Naive thymus-derived CD4-positive, alpha-beta T cell (primary cell): Measurements from ENCODE around the gene EYS. TPM values are rescaled to one million over a fixed set of nuclear protein-coding genes. Genes with fewer than 3 reads are reported as not detected.
"Not testable (repeated sequence)": the region's sequence is repeated elsewhere in the genome, so short reads cannot be mapped to it uniquely, and the experiment has no call there.

Experiments
- ATAC-seq: fragments of 150-1000 bp; cut with Tn5 transposase; 2 replicates; pipeline ENCODE4 v1.10.0; 2021; ENCODE audit warnings: mild to moderate bottlenecking, moderate library complexity
- CTCF ChIA-PET: fragments of 350-600 bp; sonication (Branson Sonifier 250); formaldehyde crosslinking; loops from one replicate; lab custom pipeline; 2021; ENCODE audit warnings: antibody characterized with exemption; lab: Charles Lee
- POLR2A ChIA-PET: fragments of 350-600 bp; sonication (Branson Sonifier 250); formaldehyde crosslinking; loops from one replicate; lab custom pipeline; 2021; ENCODE audit warnings: antibody characterized with exemption, inconsistent platforms; lab: Charles Lee
- DNase-seq, 9 donors: peaks; one replicate each; pipeline versions ENCODE4 v3.0.0 to v3.0.0-alpha.2; 2020 to 2022; ENCODE audit warnings: mixed read lengths in 1 of 9
- H3K27ac ChIP-seq: one replicate; pipeline ENCODE4 v1.7.0; 2013; ENCODE audit warnings: mild to moderate bottlenecking, low read depth, low read length, moderate library complexity
- H3K27me3 ChIP-seq, 2 donors: one replicate each; pipeline ENCODE4 v1.7.0; 2013; ENCODE audit warnings: low read length in 2 of 2, mild to moderate bottlenecking in 2 of 2, moderate library complexity in 2 of 2; ENCODE audit not compliant: control insufficient read depth in 2 of 2, insufficient read depth in 2 of 2
- H3K36me3 ChIP-seq, 3 experiments: 1 replicate in 2 of 3; 2 replicates in 1 of 3; pipeline ENCODE4 v1.7.0; 2013; ENCODE audit warnings: low read length in 3 of 3, mild to moderate bottlenecking in 3 of 3, moderate library complexity in 1 of 3; ENCODE audit not compliant: insufficient read depth in 3 of 3, control insufficient read depth in 2 of 3
- H3K4me1 ChIP-seq, 2 donors: one replicate each; pipeline ENCODE4 v1.7.0; 2013; ENCODE audit warnings: low read length in 2 of 2, mild to moderate bottlenecking in 2 of 2, moderate library complexity in 1 of 2; ENCODE audit not compliant: control insufficient read depth in 2 of 2, insufficient read depth in 2 of 2
- H3K4me3 ChIP-seq: 2 replicates; pipeline ENCODE4 v1.7.0; 2013; ENCODE audit warnings: mild to moderate bottlenecking, low read length
- H3K9me3 ChIP-seq, 3 experiments: 1 replicate in 2 of 3; 2 replicates in 1 of 3; pipeline ENCODE4 v1.7.0; 2013; ENCODE audit warnings: low read length in 3 of 3; ENCODE audit not compliant: control insufficient read depth in 2 of 3
- H3K27ac Mint-ChIP-seq, 9 donors: one replicate each; pipeline ENCODE4 v1.8.0; 2020 to 2022; ENCODE audit warnings: mixed read lengths in 9 of 9, mild to moderate bottlenecking in 8 of 9, moderate library complexity in 5 of 9, inconsistent platforms in 2 of 9
- H3K27me3 Mint-ChIP-seq, 5 donors: one replicate each; pipeline ENCODE4 v1.8.0; 2021 to 2022; ENCODE audit warnings: mixed read lengths in 5 of 5, mild to moderate bottlenecking in 1 of 5
- H3K36me3 Mint-ChIP-seq, 5 donors: one replicate each; pipeline ENCODE4 v1.8.0; 2020 to 2022; ENCODE audit warnings: mixed read lengths in 5 of 5, mild to moderate bottlenecking in 3 of 5, inconsistent platforms in 1 of 5
- H3K4me1 Mint-ChIP-seq, 7 donors: one replicate each; pipeline ENCODE4 v1.8.0; 2020 to 2022; ENCODE audit warnings: mixed read lengths in 7 of 7, mild to moderate bottlenecking in 3 of 7, inconsistent platforms in 1 of 7
- H3K4me3 Mint-ChIP-seq, 10 donors: one replicate each; pipeline ENCODE4 v1.8.0; 2020 to 2022; ENCODE audit warnings: mild to moderate bottlenecking in 10 of 10, mixed read lengths in 10 of 10, moderate library complexity in 6 of 10, inconsistent platforms in 2 of 10
- H3K9me3 Mint-ChIP-seq, 11 donors: one replicate each; pipeline ENCODE4 v1.8.0; 2020 to 2022; ENCODE audit warnings: mixed read lengths in 11 of 11, mild to moderate bottlenecking in 4 of 11, inconsistent platforms in 1 of 11, moderate library complexity in 1 of 11
- intact Hi-C, 2 donors: fragments of 100-400 bp; cut with micrococcal nuclease; formaldehyde crosslinking; loops; one replicate each; pipeline ENCODE4 v1.15.1; 2023
- polyA plus RNA-seq, 2 donors: library from polyadenylated mRNA; unstranded; fragments of 300-500 nt; fragmentation: Illumina TruSeq; gene quantifications; one replicate each; pipeline ENCODE4 v1.2.3, GENCODE V29; 2021
- total RNA-seq, 6 experiments: library from RNA in 5 of 6; stranded (reverse) in 5 of 6; gene quantifications; 1 replicate in 5 of 6; 2 replicates in 1 of 6; pipeline ENCODE4 v1.2.3 and lab custom pipeline; 2021 to 2026

Gene EYS
- total and polyA plus RNA-seq, 7 experiments from 2014 or later = 0.07 to 0.21 (median 0.13) TPM; not detected in 4

DNA sequence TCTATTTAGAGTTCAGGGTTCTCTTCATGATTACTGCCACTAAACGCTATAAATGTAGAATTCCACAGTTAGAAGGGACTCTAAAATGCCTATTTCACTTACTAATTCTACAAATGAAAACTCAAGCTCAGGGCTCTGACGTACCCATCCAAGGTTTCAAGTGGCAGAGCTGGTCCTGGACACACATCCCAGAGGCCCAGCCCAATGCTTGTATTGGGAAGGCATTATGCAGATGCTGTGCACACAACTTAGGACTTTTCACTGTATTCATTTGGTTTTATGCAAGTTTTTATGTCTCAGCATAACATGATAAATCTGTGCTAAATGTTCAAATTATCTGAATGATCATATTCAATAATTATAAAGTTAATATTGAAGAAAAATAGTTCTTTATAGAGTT lies 1761.0 kb downstream of the EYS start:
- intact Hi-C loops = no loop called here
- Mint-ChIP-seq H3K4me1 (no peaks in the 10 kb centered on the region), H3K36me3 (no peaks in the 10 kb centered on the region), H3K27me3 (peaks cover 0 to 4% (median 0%) of the 10 kb centered on the region in 5 donors), H3K27ac (no peak overlapping the region), H3K4me3 (no peak overlapping the region), H3K9me3 (peaks cover 0 to 4% (median 0%) of the 10 kb centered on the region in 11 donors)
- H3K27ac ChIP-seq = no peak overlapping the region
- no peaks in the 10 kb centered on the region for H3K9me3 ChIP-seq
- ChIA-PET CTCF (no interaction called here), POLR2A (no interaction called here)
- ATAC-seq (no peak), DNase-seq (no peak)
- H3K27me3 ChIP-seq = no peaks in the 10 kb centered on the region
- no peaks in the 10 kb centered on the region for H3K36me3 ChIP-seq
- H3K4me1 ChIP-seq = no peaks in the 10 kb centered on the region
- H3K4me3 ChIP-seq = no peak overlapping the region

DNA sequence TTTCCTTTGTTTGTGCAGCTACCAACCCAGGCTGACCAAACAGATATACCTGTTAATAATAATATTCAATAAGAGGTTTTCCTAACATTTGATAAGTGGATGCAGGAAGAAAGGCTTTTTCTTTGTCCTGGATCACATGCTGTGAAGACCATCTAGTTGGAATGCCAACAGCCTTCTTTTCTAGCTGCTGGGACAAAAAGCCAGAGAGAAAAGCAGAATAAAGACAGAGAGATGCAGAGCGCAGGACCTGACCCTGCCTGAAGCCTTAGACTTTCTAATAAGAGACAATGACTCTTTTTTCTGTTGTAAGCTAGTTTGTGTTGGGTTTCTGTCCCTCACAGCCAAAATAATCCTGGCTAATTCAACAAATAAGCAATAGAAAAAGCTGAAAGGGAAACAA lies 1763.2 kb downstream of the EYS start:
- ATAC-seq (no peak), DNase-seq (no peak)
- peaks cover 0 to 4% (median 0%) of the 10 kb centered on the region in 11 donors for H3K9me3 Mint-ChIP-seq
- peaks cover 0 to 8% (median 0%) of the 10 kb centered on the region in 5 donors for H3K27me3 Mint-ChIP-seq
- Histone ChIP-seq H3K27ac (no peak overlapping the region), H3K9me3 (no peaks in the 10 kb centered on the region), H3K4me3 (no peak overlapping the region), H3K27me3 (no peaks in the 10 kb centered on the region), H3K4me1 (no peaks in the 10 kb centered on the region), H3K36me3 (no peaks in the 10 kb centered on the region)
- H3K36me3 Mint-ChIP-seq = no peaks in the 10 kb centered on the region
- H3K4me3 Mint-ChIP-seq = no peak overlapping the region
- H3K27ac Mint-ChIP-seq = no peak overlapping the region
- intact Hi-C loops = no loop called here
- POLR2A ChIA-PET = no interaction called here
- H3K4me1 Mint-ChIP-seq = no peaks in the 10 kb centered on the region
- CTCF ChIA-PET = no interaction called here

GRCh38 chr6:63941747-63942470 lies 1765.1 kb downstream of the EYS start:
- no peaks in the 10 kb centered on the region for H3K36me3 ChIP-seq
- no peak overlapping the region for H3K4me3 Mint-ChIP-seq
- intact Hi-C loops = no loop called here
- no peaks in the 10 kb centered on the region for H3K4me1 ChIP-seq
- H3K9me3 ChIP-seq = no peaks in the 10 kb centered on the region
- CTCF ChIA-PET = no interaction called here
- no peak overlapping the region for H3K27ac ChIP-seq
- H3K4me3 ChIP-seq = no peak overlapping the region
- ATAC-seq (no peak), DNase-seq (no peak)
- H3K27ac Mint-ChIP-seq = no peak overlapping the region
- H3K27me3 ChIP-seq = no peaks in the 10 kb centered on the region
- no peaks in the 10 kb centered on the region for H3K36me3 Mint-ChIP-seq
- H3K27me3 Mint-ChIP-seq = peaks cover 0 to 8% (median 0%) of the 10 kb centered on the region in 5 donors
- POLR2A ChIA-PET = no interaction called here
- H3K4me1 Mint-ChIP-seq = no peaks in the 10 kb centered on the region
- peaks cover 0 to 4% (median 0%) of the 10 kb centered on the region in 11 donors for H3K9me3 Mint-ChIP-seq

GRCh38 chr6:63940056-63940455 lies 1767.0 kb downstream of the EYS start:
- POLR2A ChIA-PET = no interaction called here
- H3K36me3 ChIP-seq = no peaks in the 10 kb centered on the region
- Mint-ChIP-seq H3K4me1 (no peaks in the 10 kb centered on the region), H3K9me3 (peaks cover 0 to 2% (median 0%) of the 10 kb centered on the region in 11 donors), H3K4me3 (no peak overlapping the region), H3K27ac (no peak overlapping the region), H3K36me3 (no peaks in the 10 kb centered on the region), H3K27me3 (peaks cover 0 to 7% (median 0%) of the 10 kb centered on the region in 5 donors)
- H3K4me1 ChIP-seq = no peaks in the 10 kb centered on the region
- no peaks in the 10 kb centered on the region for H3K9me3 ChIP-seq
- CTCF ChIA-PET = no interaction called here
- H3K27ac ChIP-seq = no peak overlapping the region
- H3K27me3 ChIP-seq = no peaks in the 10 kb centered on the region
- intact Hi-C loops = no loop called here
- ATAC-seq (no peak), DNase-seq (no peak)
- no peak overlapping the region for H3K4me3 ChIP-seq

DNA sequence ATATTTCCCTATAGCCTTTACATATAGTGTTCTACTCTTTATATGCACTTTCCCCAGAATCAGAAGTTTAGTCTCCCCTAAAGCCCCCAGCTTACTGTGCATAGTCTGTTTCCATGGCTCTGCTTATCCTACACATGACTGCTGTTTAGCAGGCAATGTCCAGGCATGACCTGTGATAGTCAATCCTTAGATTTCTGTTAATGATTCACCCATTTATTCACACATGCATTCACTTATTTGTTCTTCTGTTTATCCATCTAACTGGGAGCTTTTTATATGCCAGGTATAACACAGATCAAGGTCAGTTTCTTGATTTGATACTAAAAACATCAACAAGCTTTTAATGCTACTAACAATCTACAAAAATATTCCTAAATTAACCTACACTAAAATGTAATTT lies 1770.6 kb downstream of the EYS start:
- Histone ChIP-seq H3K36me3 (no peaks in the 10 kb centered on the region), H3K27ac (no peak overlapping the region), H3K4me1 (no peaks in the 10 kb centered on the region), H3K27me3 (no peaks in the 10 kb centered on the region), H3K4me3 (no peak overlapping the region), H3K9me3 (no peaks in the 10 kb centered on the region)
- Mint-ChIP-seq H3K27me3 (peaks cover 0 to 4% (median 0%) of the 10 kb centered on the region in 5 donors), H3K36me3 (no peaks in the 10 kb centered on the region), H3K4me3 (no peak overlapping the region), H3K27ac (no peak overlapping the region), H3K9me3 (peaks cover 0 to 4% (median 0%) of the 10 kb centered on the region in 11 donors), H3K4me1 (no peaks in the 10 kb centered on the region)
- DNase-seq (no peak), ATAC-seq (no peak)
- CTCF ChIA-PET = no interaction called here
- intact Hi-C loops = no loop called here
- POLR2A ChIA-PET = no interaction called here

GRCh38 chr6:63935732-63936131 lies 1771.3 kb downstream of the EYS start:
- CTCF ChIA-PET = no interaction called here
- Mint-ChIP-seq H3K27ac (no peak overlapping the region), H3K4me3 (no peak overlapping the region)

GRCh38 chr6:63933948-63934347 lies 1773.1 kb downstream of the EYS start:
- POLR2A ChIA-PET, H3K36me3 Mint-ChIP-seq, H3K36me3 ChIP-seq, H3K4me3 Mint-ChIP-seq, H3K9me3 ChIP-seq, H3K27me3 Mint-ChIP-seq, H3K27ac ChIP-seq, CTCF ChIA-PET, H3K4me1 ChIP-seq, intact Hi-C loops, H3K4me3 ChIP-seq, H3K27me3 ChIP-seq, H3K27ac Mint-ChIP-seq, H3K9me3 Mint-ChIP-seq, ATAC-seq, DNase-seq, H3K4me1 Mint-ChIP-seq: not testable (repeated sequence)

More at GRCh38 chr6:63935732-63936131, 1771.3 kb downstream of the EYS start:
- H3K9me3 ChIP-seq = no peaks in the 10 kb centered on the region
- H3K27me3 ChIP-seq = no peaks in the 10 kb centered on the region
- H3K4me1 ChIP-seq = no peaks in the 10 kb centered on the region
- intact Hi-C loops = no loop called here
- DNase-seq (no peak), ATAC-seq (no peak)
- H3K36me3 ChIP-seq = no peaks in the 10 kb centered on the region
- no peak overlapping the region for H3K4me3 ChIP-seq
- peaks cover 0 to 4% (median 0%) of the 10 kb centered on the region in 11 donors for H3K9me3 Mint-ChIP-seq
- H3K4me1 Mint-ChIP-seq = no peaks in the 10 kb centered on the region
- no peak overlapping the region for H3K27ac ChIP-seq
- no peaks in the 10 kb centered on the region for H3K36me3 Mint-ChIP-seq
- POLR2A ChIA-PET = no interaction called here
- peaks cover 0 to 4% (median 0%) of the 10 kb centered on the region in 5 donors for H3K27me3 Mint-ChIP-seq
